K562 (cell line): ENCODE data around the gene ESPL1. TPM values are rescaled to one million over a fixed set of nuclear protein-coding genes. Genes with fewer than 3 reads are reported as not detected.

Experiments used
- CC2D1A ChIP-seq: fragments of 450-650 bp; IDR thresholded peaks from 2 replicates; pipeline ENCODE4 v1.6.1; 2017; ENCODE audit warnings: mild to moderate bottlenecking
- CHAMP1 ChIP-seq: fragments of 450-650 bp; IDR thresholded peaks from 2 replicates; pipeline ENCODE4 v1.6.1; 2016; ENCODE audit warnings: mild to moderate bottlenecking
- CHD1 ChIP-seq: fragments of 200-600 bp; sonication (generic); IDR thresholded peaks from one replicate; pipeline ENCODE4 v1.6.1; 2012; ENCODE audit warnings: mild to moderate bottlenecking, moderate library complexity, low read length, inconsistent platforms
- ETV1 ChIP-seq: fragments of 450-650 bp; conservative IDR thresholded peaks from 2 replicates; pipeline ENCODE4 v1.6.1; 2016; ENCODE audit warnings: missing genetic modification characterization, control low read depth, low read depth, missing compliant biosample characterization
- HDAC2 ChIP-seq: fragments of 450-650 bp; IDR thresholded peaks from 2 replicates; pipeline ENCODE4 v1.6.1; 2016; ENCODE audit warnings: mild to moderate bottlenecking
- MYC ChIP-seq, 2 experiments: fragments of 250-450 bp in 1 of 2; sonication (Bioruptor Pico) in 1 of 2; IDR thresholded peaks; 2 replicates each; pipeline versions ENCODE4 v1.5.1 to v1.6.1; 2012 to 2021; ENCODE audit warnings: low read depth in 2 of 2, borderline replicate concordance in 1 of 2, improper control_type of control experiment in 1 of 2, low read length in 1 of 2, mild to moderate bottlenecking in 1 of 2, moderate library complexity in 1 of 2
- PHB2 ChIP-seq: fragments of 450-650 bp; IDR thresholded peaks from 2 replicates; pipeline ENCODE4 v1.6.1; 2017; ENCODE audit warnings: low read depth
- RBM34 ChIP-seq: fragments of 200-400 bp; formaldehyde crosslinking; IDR thresholded peaks from 2 replicates; pipeline ENCODE4 v1.6.1; 2018; ENCODE audit warnings: low read length, borderline replicate concordance; ENCODE audit not compliant: insufficient read depth
- SAP30 ChIP-seq: fragments of 200-600 bp; sonication (generic); IDR thresholded peaks from 2 replicates; pipeline ENCODE4 v1.6.1; 2012; ENCODE audit warnings: borderline replicate concordance, low read depth, mild to moderate bottlenecking, moderate library complexity, low read length, control low read depth, inconsistent platforms; ENCODE audit not compliant: insufficient read depth, poor library complexity, severe bottlenecking
- TAF1 ChIP-seq: IDR thresholded peaks from 2 replicates; pipeline ENCODE4 v1.6.1; 2011; ENCODE audit warnings: mild to moderate bottlenecking, low read length, moderate library complexity; ENCODE audit not compliant: insufficient read depth, control insufficient read depth, severe bottlenecking; ENCODE audit errors: extremely low read depth
- THRB ChIP-seq: fragments of 450-650 bp; formaldehyde crosslinking; conservative IDR thresholded peaks from 2 replicates; pipeline ENCODE4 v1.4.0; 2022; ENCODE audit warnings: mild to moderate bottlenecking, missing genetic modification characterization
- ZBTB43 ChIP-seq: sonication (generic); formaldehyde crosslinking; IDR thresholded peaks from 2 replicates; pipeline ENCODE4 v1.8.0; 2023; ENCODE audit warnings: mild to moderate bottlenecking, missing genetic modification reagents
- ZNF12 ChIP-seq: sonication (generic); formaldehyde crosslinking; IDR thresholded peaks from 2 replicates; pipeline ENCODE4 v1.4.0; 2020; ENCODE audit warnings: mild to moderate bottlenecking, missing genetic modification reagents
- ZNF277 ChIP-seq: fragments of 250-450 bp; sonication (Bioruptor Pico); IDR thresholded peaks from 2 replicates; pipeline ENCODE4 v1.8.0; 2022; ENCODE audit warnings: inconsistent platforms, mild to moderate bottlenecking, moderate library complexity, borderline replicate concordance
- ZNF41 ChIP-seq: fragments of 250-450 bp; sonication (Bioruptor Pico); conservative IDR thresholded peaks from 2 replicates; pipeline ENCODE4 v1.4.0; 2020; ENCODE audit warnings: mild to moderate bottlenecking
- ZNF740 ChIP-seq, 3 experiments: fragments of 200-800 bp in 1 of 3; sonication (Bioruptor generic) in 1 of 3; sonication (generic) in 1 of 3; formaldehyde crosslinking in 1 of 3; IDR thresholded peaks; 2 replicates each; pipeline versions ENCODE4 v1.6.1 to v1.8.0; 2016 to 2022; ENCODE audit warnings: mild to moderate bottlenecking in 2 of 3, missing compliant biosample characterization in 2 of 3, missing genetic modification characterization in 2 of 3, missing genetic modification reagents in 1 of 3
- polyA plus RNA-seq, 8 experiments: library from polyadenylated mRNA; depleted of rRNA in 4 of 8; stranded (reverse) in 5 of 8; unstranded in 3 of 8; fragments of >200 nt; fragmentation: Nextera tagmentation in 2 of 8; fragmentation: Illumina TruSeq in 1 of 8; extraction: Ambion mirVana in 2 of 8; extraction: Trizol in 1 of 8; gene quantifications; 2 replicates each; pipeline versions ENCODE4 v1.2.1 to v1.2.3, GENCODE V29; 2011 to 2014; ENCODE audit warnings: inconsistent platforms in 1 of 8, missing spikeins in 1 of 8
- total RNA-seq, 7 experiments: library from RNA; depleted of rRNA in 6 of 7; stranded (reverse); fragments of >200 nt in 6 of 7; fragmentation: Illumina TruSeq in 2 of 7; extraction: Trizol in 2 of 7; gene quantifications; 2 replicates each; pipeline versions ENCODE4 v1.2.1 to v1.2.3, GENCODE V29; 2011 to 2021; ENCODE audit warnings: low replicate concordance in 1 of 7

The ESPL1 gene
- total and polyA plus RNA-seq, 9 of the 15 experiments (the other 6 are each of a cell fraction or from before 2014, with no cell fraction given): 1.2 to 55.0 (median 18.7) TPM

- 0 out of 2 replicates have a peak, but pooled peaks have one; percentile 69 for TF ChIP-seq THRB
- no peak for TF ChIP-seq ZNF740 (CRISPR knock-in tag; IDR thresholded peaks at IDR 0.05)
- no peak for TF ChIP-seq ZNF740 (tag; IDR thresholded peaks at IDR 0.05)
- peak; percentile 80 for TF ChIP-seq SAP30
- peak; percentile 76; the same call in 1 of the 2 replicates for TF ChIP-seq ETV1
- no peak for TF ChIP-seq ZNF12 (CRISPR knock-in tag)
- TF ChIP-seq HDAC2: peak; percentile 80
- TF ChIP-seq CC2D1A: 0 out of 2 replicates have a peak, but pooled peaks have one; percentile 18
- TF ChIP-seq TAF1: peak; percentile 97
- peak; percentile 60; the same call in 1 of the 2 replicates for TF ChIP-seq MYC (IDR thresholded peaks at IDR 0.05; ENCODE audit: low read depth, low read length)
- TF ChIP-seq MYC (CRISPR knock-in tag; IDR thresholded peaks at IDR 0.05; ENCODE audit: borderline replicate concordance, low read depth): 0 out of 2 replicates have a peak, but pooled peaks have one; percentile 28
- no peak for TF ChIP-seq RBM34
- TF ChIP-seq CHAMP1: no peak
- TF ChIP-seq ZNF41 (CRISPR knock-in tag): no peak
- peak; percentile 77 for TF ChIP-seq CHD1
- no peak for TF ChIP-seq PHB2
- TF ChIP-seq ZNF277 (CRISPR knock-in tag): no peak
- TF ChIP-seq ZBTB43 (CRISPR knock-in tag): no peak
These were observed 27.2 kb downstream of the ESPL1 start, which contains the start of gene PFDN5 (continued) for GRCh38 chr12:53295070-53295890.
